Astrocyte (in vitro differentiated cells and primary cell): ENCODE data around the gene CLCN1.

ENCODE experiments used
- CTCF ChIP-seq: IDR thresholded peaks from 2 replicates; pipeline ENCODE4 v1.5.1; 2011; ENCODE audit warnings: low read depth, mild to moderate bottlenecking, inconsistent platforms, low read length, moderate library complexity; ENCODE audit not compliant: insufficient read depth
- EZH2 ChIP-seq: IDR thresholded peaks from 2 replicates; pipeline ENCODE4 v1.6.1; 2012; ENCODE audit warnings: mild to moderate bottlenecking, low read length, inconsistent platforms; ENCODE audit not compliant: insufficient read depth

DNA sequence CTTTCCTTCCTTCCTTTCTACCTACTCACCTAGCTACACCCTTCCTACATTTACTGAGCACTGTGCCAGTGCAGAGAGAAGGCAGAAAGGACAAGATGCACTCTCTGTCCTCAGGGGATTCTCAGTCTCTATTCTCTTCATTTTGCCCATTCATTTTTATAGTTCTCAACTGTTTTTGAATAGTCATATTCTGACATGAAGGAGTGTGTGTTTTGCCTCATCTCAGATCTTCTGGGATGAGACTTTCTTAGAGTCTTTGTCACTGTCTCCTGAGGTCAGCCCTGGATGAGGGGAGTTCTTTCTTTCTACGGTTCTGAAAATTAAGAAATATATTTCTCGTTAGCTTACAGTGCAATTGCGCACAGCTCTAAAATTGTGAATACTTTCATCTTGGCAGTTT is 21.3 kb downstream of the CLCN1 start:
- TF ChIP-seq EZH2 (no peak), CTCF (no peak)
